ENCODE measurements around the gene ATG3.
A peak's percentile ranks its signal among the peaks of the same experiment; 100 is the strongest.
"Not testable (repeated sequence)": the region's sequence is repeated elsewhere in the genome, so short reads cannot be mapped to it uniquely, and the experiment has no call there.

Gene ATG3

GRCh38 chr3:112497897-112498548 is 63.7 kb downstream of the ATG3 start:
- no peak for DNase-seq

- no peak for DNase-seq
Observed at GRCh38 chr3:112496366-112497067, 65.2 kb downstream of the ATG3 start.

GRCh38 chr3:112494448-112494767 is 67.4 kb downstream of the ATG3 start:
- DNase-seq = not testable (repeated sequence)

- peak in 1 of 3 experiments; percentile 23 for DNase-seq
Observed at GRCh38 chr3:112492124-112492523, 69.6 kb downstream of the ATG3 start.

- DNase-seq = no peak
Observed at GRCh38 chr3:112491373-112491772, 70.4 kb downstream of the ATG3 start.

- DNase-seq = no peak
Observed at GRCh38 chr3:112489674-112490479, 71.9 kb downstream of the ATG3 start.

- DNase-seq = no peak
Observed at GRCh38 chr3:112486811-112487505, 74.8 kb downstream of the ATG3 start.

GRCh38 chr3:112484352-112484751 is 77.4 kb downstream of the ATG3 start:
- DNase-seq = no peak

GRCh38 chr3:112482675-112483074 is 79.1 kb downstream of the ATG3 start:
- no peak for DNase-seq

All from NCI-H1417 (cell line).